Mucosa of rectum (tissue), 2 donors: ENCODE results near the gene KCNG3.
"Not testable (repeated sequence)": the region's sequence is repeated elsewhere in the genome, so short reads cannot be mapped to it uniquely, and the experiment has no call there.

Source experiments
- H3K27ac ChIP-seq, 2 donors: one replicate each; pipeline ENCODE4 v1.7.0; 2013; ENCODE audit warnings: inconsistent platforms in 2 of 2, low read depth in 2 of 2, low read length in 2 of 2
- H3K27me3 ChIP-seq, 2 donors: one replicate each; pipeline ENCODE4 v1.7.0; 2013; ENCODE audit warnings: low read length in 2 of 2; ENCODE audit not compliant: control insufficient read depth in 2 of 2, insufficient read depth in 2 of 2
- H3K36me3 ChIP-seq, 2 donors: one replicate each; pipeline ENCODE4 v1.7.0; 2013; ENCODE audit warnings: low read length in 2 of 2; ENCODE audit not compliant: control insufficient read depth in 2 of 2, insufficient read depth in 2 of 2
- H3K4me1 ChIP-seq, 2 donors: one replicate each; pipeline ENCODE4 v1.7.0; 2013; ENCODE audit warnings: low read length in 2 of 2, mild to moderate bottlenecking in 1 of 2; ENCODE audit not compliant: control insufficient read depth in 2 of 2, insufficient read depth in 2 of 2
- H3K4me3 ChIP-seq, 2 donors: one replicate each; pipeline ENCODE4 v1.7.0; 2013; ENCODE audit warnings: low read length in 2 of 2
- H3K9ac ChIP-seq, 2 donors: one replicate each; pipeline ENCODE4 v1.7.0; 2013; ENCODE audit warnings: low read length in 2 of 2, low read depth in 1 of 2, mild to moderate bottlenecking in 1 of 2
- H3K9me3 ChIP-seq, 2 donors: one replicate each; pipeline ENCODE4 v1.7.0; 2013; ENCODE audit warnings: low read length in 2 of 2; ENCODE audit not compliant: control insufficient read depth in 2 of 2
- donor health status: healthy.
- donor health status: Normal muscosa, but diverticular disease.

KCNG3 gene

DNA sequence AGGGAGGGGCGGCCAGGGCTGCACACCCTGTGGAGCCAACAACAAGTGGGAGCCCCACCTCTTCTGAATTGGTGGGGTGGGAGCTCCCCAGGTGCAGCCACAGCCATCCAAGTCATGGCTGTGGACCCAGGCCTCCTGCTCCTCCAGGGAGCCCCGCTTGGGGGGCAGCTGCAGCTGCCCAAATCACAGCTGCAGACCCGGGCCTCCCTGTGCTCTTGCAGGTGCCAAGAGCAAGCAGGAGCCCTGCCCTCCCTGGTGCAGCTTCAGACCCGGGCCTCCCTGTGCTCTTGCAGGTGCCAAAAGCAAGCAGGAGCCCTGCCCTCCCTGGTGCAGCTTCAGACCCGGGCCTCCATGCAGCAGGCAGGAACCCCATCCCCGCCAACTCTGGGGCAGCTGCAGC is 86.3 kb downstream of the KCNG3 start:
- no peak overlapping the region for H3K4me3 ChIP-seq
- no peak overlapping the region for H3K9ac ChIP-seq
- peaks cover 0 to 2% of the 10 kb centered on the region in 2 donors for H3K4me1 ChIP-seq
- no peaks in the 10 kb centered on the region for H3K9me3 ChIP-seq
- no peak overlapping the region for H3K27ac ChIP-seq
- no peaks in the 10 kb centered on the region for H3K27me3 ChIP-seq
- H3K36me3 ChIP-seq: no peaks in the 10 kb centered on the region

DNA sequence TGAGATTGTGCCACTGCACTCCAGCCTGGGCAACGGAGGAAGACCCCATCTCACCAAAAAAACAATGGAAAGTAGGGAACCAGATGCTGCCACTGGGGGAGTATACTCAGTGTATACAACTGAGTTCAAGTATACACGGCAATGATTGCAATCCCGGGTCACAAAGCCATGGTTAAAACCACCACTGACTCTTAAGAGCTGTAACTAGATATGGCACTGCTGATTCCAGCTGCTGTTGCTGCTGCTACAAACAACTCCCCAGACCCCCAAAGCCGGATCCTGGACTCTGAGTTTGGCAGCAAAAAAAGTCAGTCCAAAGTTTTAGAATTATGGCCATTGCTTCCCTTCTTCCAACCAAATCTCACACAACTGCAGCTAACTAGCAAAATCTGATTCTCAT is 89.1 kb downstream of the KCNG3 start:
- no peaks in the 10 kb centered on the region for H3K27me3 ChIP-seq
- H3K4me1 ChIP-seq: no peaks in the 10 kb centered on the region
- no peaks in the 10 kb centered on the region for H3K36me3 ChIP-seq
- H3K9me3 ChIP-seq: no peaks in the 10 kb centered on the region
- no peak overlapping the region for H3K27ac ChIP-seq
- no peak overlapping the region for H3K4me3 ChIP-seq
- H3K9ac ChIP-seq: no peak overlapping the region

DNA sequence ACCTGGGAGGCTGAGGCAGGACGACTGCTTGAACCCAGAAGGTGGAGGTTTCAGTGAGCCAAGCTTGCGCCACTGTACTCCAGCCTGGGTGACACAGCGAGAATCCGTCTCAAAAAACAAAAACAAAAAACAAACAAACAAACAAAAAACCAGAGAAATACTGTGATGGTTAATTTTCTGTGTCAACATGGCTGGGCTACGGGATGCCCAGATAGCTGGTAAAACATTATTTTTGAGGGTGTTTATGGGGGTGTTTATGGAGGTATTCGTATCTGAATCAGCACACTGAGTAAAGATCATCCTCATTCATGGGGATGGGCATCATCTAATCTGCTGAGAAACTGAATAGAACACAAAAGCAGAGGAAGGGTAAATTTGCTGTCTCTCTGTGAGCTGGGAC is 92.0 kb downstream of the KCNG3 start:
- Histone ChIP-seq H3K27ac (no peak overlapping the region), H3K9me3 (no peaks in the 10 kb centered on the region), H3K4me3 (no peak overlapping the region), H3K4me1 (no peaks in the 10 kb centered on the region), H3K9ac (no peak overlapping the region), H3K27me3 (no peaks in the 10 kb centered on the region), H3K36me3 (no peaks in the 10 kb centered on the region)

DNA sequence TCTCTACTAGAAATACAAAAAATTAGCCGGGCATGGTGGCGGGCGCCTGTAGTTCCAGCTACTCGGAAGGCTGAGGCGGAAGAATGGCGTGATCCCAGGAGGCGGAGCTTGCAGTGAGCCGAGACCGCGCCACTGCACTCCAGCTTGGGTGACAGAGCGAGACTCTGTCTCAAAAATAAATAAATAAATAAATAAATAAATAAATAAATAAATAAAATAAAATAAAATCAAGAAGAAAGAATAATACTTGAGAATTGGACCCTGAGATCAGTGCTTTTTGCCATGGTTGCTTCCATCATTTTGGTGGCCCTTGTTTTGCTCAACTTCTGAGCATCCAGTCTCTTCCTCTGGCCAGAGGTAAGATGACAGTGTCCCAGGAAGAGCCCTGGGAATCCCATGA is 95.7 kb downstream of the KCNG3 start:
- not testable (repeated sequence) for H3K4me3 ChIP-seq, H3K9ac ChIP-seq, H3K4me1 ChIP-seq, H3K36me3 ChIP-seq, H3K9me3 ChIP-seq, H3K27ac ChIP-seq, H3K27me3 ChIP-seq

DNA sequence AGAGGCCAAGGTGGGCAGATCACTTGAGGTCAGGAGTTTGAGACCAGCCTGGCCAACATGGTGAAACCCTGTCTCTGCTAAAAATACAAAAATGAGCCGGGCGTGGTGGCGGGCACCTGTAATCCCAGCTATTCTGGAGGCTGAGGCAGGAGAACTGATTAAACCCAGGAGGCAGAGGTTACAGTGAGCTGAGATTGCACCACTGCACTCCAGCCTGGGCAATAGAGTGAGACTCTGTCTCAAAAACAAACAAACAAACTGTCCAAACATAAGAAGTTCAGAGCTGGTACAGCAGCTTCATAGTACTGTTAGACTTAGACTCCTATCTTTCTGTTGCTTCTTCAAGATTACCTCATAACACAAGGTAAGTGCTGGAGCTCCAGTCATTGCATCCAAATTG is 100.5 kb downstream of the KCNG3 start:
- not testable (repeated sequence) for H3K36me3 ChIP-seq, H3K27ac ChIP-seq, H3K9ac ChIP-seq, H3K4me3 ChIP-seq, H3K27me3 ChIP-seq, H3K9me3 ChIP-seq, H3K4me1 ChIP-seq

DNA sequence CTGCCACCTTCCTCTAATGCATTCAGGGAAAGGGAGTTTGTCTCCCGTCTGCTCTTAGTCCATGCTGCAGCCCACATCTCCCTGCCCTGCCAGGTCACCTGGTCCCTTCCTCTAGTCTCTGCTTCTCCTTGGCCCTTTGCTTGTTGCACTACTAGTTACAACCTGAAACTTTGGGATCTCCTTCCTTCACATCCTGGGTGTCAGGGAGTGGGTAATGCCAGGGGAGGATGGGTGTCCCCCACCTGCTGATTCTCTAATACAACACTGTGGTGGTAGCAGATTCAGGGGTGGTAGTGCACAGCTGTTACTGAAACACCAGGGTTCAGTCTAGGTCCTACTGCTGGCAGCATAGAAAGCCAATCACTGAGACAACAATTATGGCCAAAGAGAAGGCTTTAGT is 101.6 kb downstream of the KCNG3 start:
- Histone ChIP-seq H3K27ac (no peak overlapping the region), H3K4me1 (peaks cover 0 to 8% of the 10 kb centered on the region in 2 donors), H3K9me3 (no peaks in the 10 kb centered on the region), H3K36me3 (no peaks in the 10 kb centered on the region), H3K9ac (no peak overlapping the region), H3K27me3 (no peaks in the 10 kb centered on the region), H3K4me3 (no peak overlapping the region)
